Kidney glomerular epithelial cell (primary cell): Measurements from ENCODE around the gene OR3A2.
"Not testable (repeated sequence)": the region's sequence is repeated elsewhere in the genome, so short reads cannot be mapped to it uniquely, and the experiment has no call there.

ENCODE experiments used
- DNase-seq: peaks from one replicate; lab custom pipeline; 2025; lab: John Stamatoyannopoulos, UW

The OR3A2 gene

GRCh38 chr17:3385869-3386816, at the start of gene OR3A2:
Gene OR3A2, minus strand, starts transcription at chr17:3386308.
- no peak for DNase-seq

- no peak for DNase-seq
Measured at GRCh38 chr17:3433741-3434140, 47.6 kb upstream of the OR3A2 start, which contains the start of gene OR1E2. Gene OR1E2, minus strand, starts transcription at chr17:3433841. Its CDS starts 0 bp downstream, at chr17:3433841.

- not testable (repeated sequence) for DNase-seq
Measured at GRCh38 chr17:3433215-3433614, 47.1 kb upstream of the OR3A2 start.

GRCh38 chr17:3418222-3418621, 32.1 kb upstream of the OR3A2 start:
- no peak for DNase-seq

GRCh38 chr17:3415610-3416009, 29.5 kb upstream of the OR3A2 start:
- no peak for DNase-seq

- not testable (repeated sequence) for DNase-seq
Measured at GRCh38 chr17:3412216-3412615, 26.1 kb upstream of the OR3A2 start.

- DNase-seq, result no peak
Measured at GRCh38 chr17:3411070-3411469, 25.0 kb upstream of the OR3A2 start, which contains the start of gene OR3A3. Gene OR3A3, plus strand, starts transcription at chr17:3411370.

- not testable (repeated sequence) for DNase-seq
Measured at GRCh38 chr17:3403856-3404255, 17.7 kb upstream of the OR3A2 start.

- DNase-seq, result no peak
Measured at GRCh38 chr17:3401786-3402185, 15.7 kb upstream of the OR3A2 start.

GRCh38 chr17:3400055-3400454, 13.9 kb upstream of the OR3A2 start:
- no peak for DNase-seq

GRCh38 chr17:3398310-3398709, 12.2 kb upstream of the OR3A2 start, which contains the start of gene OR1E1:
Gene OR1E1, minus strand, starts transcription at chr17:3398410. Its CDS starts 0 bp downstream, at chr17:3398410.
- DNase-seq, result no peak

- DNase-seq, result not testable (repeated sequence)
Measured at GRCh38 chr17:3397801-3398200, 11.7 kb upstream of the OR3A2 start.

GRCh38 chr17:3389791-3390190, 3.7 kb upstream of the OR3A2 start:
- DNase-seq, result no peak

- DNase-seq, result no peak
Measured at GRCh38 chr17:3381957-3382356, 4.2 kb downstream of the OR3A2 start.

- no peak for DNase-seq
Measured at GRCh38 chr17:3378321-3378720, 7.8 kb downstream of the OR3A2 start.

GRCh38 chr17:3371167-3371566, 14.9 kb downstream of the OR3A2 start:
- not testable (repeated sequence) for DNase-seq

GRCh38 chr17:3342782-3343181, 43.3 kb downstream of the OR3A2 start:
- not testable (repeated sequence) for DNase-seq

GRCh38 chr17:3335876-3336275, 50.2 kb downstream of the OR3A2 start:
- no peak for DNase-seq

- no peak for DNase-seq
Measured at GRCh38 chr17:3318336-3318735, 67.8 kb downstream of the OR3A2 start.

GRCh38 chr17:3316836-3317235, 69.3 kb downstream of the OR3A2 start:
- no peak for DNase-seq

GRCh38 chr17:3308603-3309002, 77.5 kb downstream of the OR3A2 start:
- DNase-seq, result no peak

- DNase-seq, result no peak
Measured at GRCh38 chr17:3298260-3298659, 87.8 kb downstream of the OR3A2 start, which contains the start of gene OR3A1. Gene OR3A1, minus strand, starts transcription at chr17:3298360. Its CDS starts 5,778 bp downstream, at chr17:3292582.

GRCh38 chr17:3295632-3296031, 90.5 kb downstream of the OR3A2 start:
- no peak for DNase-seq
